Stomach (tissue), 4 donors: ENCODE measurements around the gene RAB28.

ENCODE experiments used
- CTCF ChIP-seq, 7 experiments: fragments of 450-650 bp in 4 of 7; fragments of 200-600 bp in 3 of 7; sonication (generic) in 3 of 7; IDR thresholded peaks; one replicate each; pipeline ENCODE4 v1.5.1; 2016 to 2019; ENCODE audit warnings: antibody characterized with exemption in 7 of 7, control low read depth in 2 of 7, mild to moderate bottlenecking in 1 of 7
- EP300 ChIP-seq: sonication (generic); formaldehyde crosslinking; IDR thresholded peaks from one replicate; pipeline ENCODE4 v1.6.1; 2017; ENCODE audit warnings: antibody characterized with exemption
- POLR2A ChIP-seq, 4 donors: fragments of 450-650 bp; IDR thresholded peaks; one replicate each; pipeline ENCODE4 v1.6.1; 2016; ENCODE audit warnings: antibody characterized with exemption in 4 of 4, control low read depth in 2 of 4, mild to moderate bottlenecking in 1 of 4, moderate library complexity in 1 of 4
- POLR2AphosphoS5 ChIP-seq, 3 donors: sonication (generic); formaldehyde crosslinking; IDR thresholded peaks; one replicate each; pipeline ENCODE4 v1.6.1; 2016; ENCODE audit warnings: antibody characterized with exemption in 3 of 3

- TF ChIP-seq CTCF (IDR thresholded peaks at IDR 0.05) (no peak), EP300 (no peak), POLR2A (IDR thresholded peaks at IDR 0.05) (no peak), POLR2AphosphoS5 (IDR thresholded peaks at IDR 0.05) (no peak)
Measured at GRCh38 chr4:13524504-13525243, 40.5 kb upstream of the RAB28 start.
